Cardiac fibroblast (primary cell): ENCODE data around the gene SLC7A5.
"Not testable (repeated sequence)": the region's sequence is repeated elsewhere in the genome, so short reads cannot be mapped to it uniquely, and the experiment has no call there.

ENCODE experiments used
- DNase-seq, 2 donors: peaks; one replicate each; pipeline versions ENCODE4 v3.0.0 to v3.0.0-alpha.2; 2010; ENCODE audit warnings: low read depth in 2 of 2
- H3K4me3 ChIP-seq, 2 donors: replicated peaks in 1 of 2; 1 replicate in 1 of 2; 2 replicates in 1 of 2; pipeline ENCODE4 v1.5.1; 2011; ENCODE audit warnings: low read depth in 2 of 2, low read length in 2 of 2, mild to moderate bottlenecking in 2 of 2, moderate library complexity in 1 of 2
- TF ChIP-seq, protein P1 (sequence below): IDR thresholded peaks from one replicate; pipeline ENCODE4 v1.5.1; 2011; ENCODE audit warnings: low read depth, mild to moderate bottlenecking, low read length, inconsistent platforms

The SLC7A5 gene

DNA sequence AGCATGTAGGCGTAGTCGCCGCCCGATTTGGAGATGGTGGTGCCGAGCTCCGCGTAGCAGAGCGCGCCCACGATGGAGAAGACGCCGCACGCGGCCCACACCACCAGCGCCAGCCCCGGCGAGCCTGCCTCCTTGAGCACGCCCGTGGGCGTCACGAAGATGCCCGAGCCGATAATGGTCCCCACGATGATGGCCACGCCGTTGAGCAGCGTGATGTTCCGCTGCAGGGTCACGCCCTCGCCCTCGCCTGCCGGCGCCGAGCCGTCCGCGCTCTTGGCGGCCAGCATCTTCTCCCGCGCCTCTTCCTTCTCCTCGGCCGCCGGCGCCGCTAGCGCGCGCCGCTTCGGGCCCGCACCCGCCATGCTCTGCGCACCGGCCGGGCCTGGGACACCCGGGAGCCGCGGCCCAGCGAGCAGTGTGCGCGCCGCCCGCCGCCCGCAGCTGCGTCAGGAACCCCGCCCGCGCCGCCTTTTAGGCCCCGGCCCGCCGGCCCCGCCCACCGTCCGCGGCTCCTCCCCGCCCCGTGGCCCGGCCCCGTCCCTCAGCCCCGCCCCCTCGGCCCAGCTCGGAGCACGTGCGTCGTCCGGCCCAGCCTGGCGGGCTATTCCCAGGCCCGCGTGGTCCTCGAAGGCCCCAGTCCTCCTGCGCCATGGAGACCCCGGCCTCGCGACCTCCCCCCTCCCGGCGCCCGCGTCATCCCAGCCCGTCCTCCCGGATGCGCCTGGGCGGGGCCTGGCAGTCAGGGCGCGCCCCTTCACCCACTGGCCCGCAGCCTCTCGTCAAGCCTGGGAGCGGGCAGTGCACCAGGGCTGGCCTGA lies at the start of gene SLC7A5:
SLC7A5 (minus strand) TSS at position 447 of the 818 bp plus-strand sequence; CDS start at position 362, 85 bp downstream.
- peak within 1 kb of the TSS; percentile 58 to 67 for H3K4me3 ChIP-seq
- DNase-seq: peak; percentile 78 to 82

DNA sequence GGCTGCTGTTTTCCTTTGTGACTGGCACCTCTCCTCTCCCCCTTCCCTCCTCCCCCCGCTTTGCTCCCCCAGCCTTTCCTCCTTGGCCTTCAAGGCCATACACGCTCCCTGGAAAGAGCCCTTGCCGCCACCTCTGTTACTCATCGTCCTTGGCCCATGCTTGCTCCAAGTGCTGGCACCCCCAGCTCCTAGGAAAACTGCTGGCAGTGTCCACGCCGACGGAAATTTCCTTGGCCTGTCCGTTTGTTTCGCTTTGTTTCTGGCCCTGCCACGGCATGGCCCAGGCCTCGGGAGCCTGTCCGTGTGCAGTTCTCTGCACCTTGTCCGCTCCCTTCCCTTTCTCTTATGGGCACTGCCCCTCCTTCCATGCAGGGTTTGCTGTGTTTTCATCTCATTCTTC lies 49.0 kb upstream of the SLC7A5 start:
- no peak overlapping the region for H3K4me3 ChIP-seq
- TF ChIP-seq, protein P1, sequence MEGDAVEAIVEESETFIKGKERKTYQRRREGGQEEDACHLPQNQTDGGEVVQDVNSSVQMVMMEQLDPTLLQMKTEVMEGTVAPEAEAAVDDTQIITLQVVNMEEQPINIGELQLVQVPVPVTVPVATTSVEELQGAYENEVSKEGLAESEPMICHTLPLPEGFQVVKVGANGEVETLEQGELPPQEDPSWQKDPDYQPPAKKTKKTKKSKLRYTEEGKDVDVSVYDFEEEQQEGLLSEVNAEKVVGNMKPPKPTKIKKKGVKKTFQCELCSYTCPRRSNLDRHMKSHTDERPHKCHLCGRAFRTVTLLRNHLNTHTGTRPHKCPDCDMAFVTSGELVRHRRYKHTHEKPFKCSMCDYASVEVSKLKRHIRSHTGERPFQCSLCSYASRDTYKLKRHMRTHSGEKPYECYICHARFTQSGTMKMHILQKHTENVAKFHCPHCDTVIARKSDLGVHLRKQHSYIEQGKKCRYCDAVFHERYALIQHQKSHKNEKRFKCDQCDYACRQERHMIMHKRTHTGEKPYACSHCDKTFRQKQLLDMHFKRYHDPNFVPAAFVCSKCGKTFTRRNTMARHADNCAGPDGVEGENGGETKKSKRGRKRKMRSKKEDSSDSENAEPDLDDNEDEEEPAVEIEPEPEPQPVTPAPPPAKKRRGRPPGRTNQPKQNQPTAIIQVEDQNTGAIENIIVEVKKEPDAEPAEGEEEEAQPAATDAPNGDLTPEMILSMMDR: no peak
- DNase-seq: peak in 1 of 2 donors; percentile 8

DNA sequence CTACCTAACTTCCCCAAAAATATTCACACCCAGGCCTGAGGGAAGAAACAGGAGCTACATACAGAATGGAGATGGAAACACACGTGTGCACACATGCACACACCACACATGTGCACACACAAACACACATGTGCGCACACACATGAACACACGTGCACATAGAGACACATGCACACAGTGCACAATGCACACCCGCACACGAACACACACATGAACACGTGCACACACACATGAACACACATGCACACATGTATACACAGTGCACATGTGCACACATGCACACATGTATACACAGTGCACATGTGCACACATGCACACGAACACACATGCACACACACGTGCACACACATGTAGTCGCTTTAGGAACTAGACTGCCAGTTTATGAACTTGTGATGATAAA lies 48.2 kb upstream of the SLC7A5 start:
- H3K4me3 ChIP-seq: no peak overlapping the region
- TF ChIP-seq, protein P1: no peak
- no peak for DNase-seq

DNA sequence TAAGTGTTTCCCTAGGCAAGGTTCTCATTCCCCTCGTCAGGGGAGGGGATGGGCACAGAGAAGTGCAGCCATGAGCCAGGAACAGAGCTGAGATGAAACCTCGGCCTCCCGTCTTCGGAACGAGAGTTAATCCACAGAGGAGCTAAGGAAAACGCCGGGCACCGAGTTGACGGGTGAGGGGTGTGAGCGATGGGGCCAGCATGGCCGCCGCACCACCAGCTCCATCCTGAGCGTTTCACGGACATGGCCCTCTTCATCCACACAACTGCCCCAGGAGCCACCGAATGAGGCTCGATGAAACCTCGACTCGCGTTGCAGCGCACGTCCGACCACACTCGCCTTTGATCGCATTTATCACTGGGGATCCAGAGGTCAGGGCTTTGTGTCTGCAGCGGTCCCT lies 45.5 kb upstream of the SLC7A5 start:
- TF ChIP-seq, protein P1: no peak
- H3K4me3 ChIP-seq: no peak overlapping the region
- no peak for DNase-seq

DNA sequence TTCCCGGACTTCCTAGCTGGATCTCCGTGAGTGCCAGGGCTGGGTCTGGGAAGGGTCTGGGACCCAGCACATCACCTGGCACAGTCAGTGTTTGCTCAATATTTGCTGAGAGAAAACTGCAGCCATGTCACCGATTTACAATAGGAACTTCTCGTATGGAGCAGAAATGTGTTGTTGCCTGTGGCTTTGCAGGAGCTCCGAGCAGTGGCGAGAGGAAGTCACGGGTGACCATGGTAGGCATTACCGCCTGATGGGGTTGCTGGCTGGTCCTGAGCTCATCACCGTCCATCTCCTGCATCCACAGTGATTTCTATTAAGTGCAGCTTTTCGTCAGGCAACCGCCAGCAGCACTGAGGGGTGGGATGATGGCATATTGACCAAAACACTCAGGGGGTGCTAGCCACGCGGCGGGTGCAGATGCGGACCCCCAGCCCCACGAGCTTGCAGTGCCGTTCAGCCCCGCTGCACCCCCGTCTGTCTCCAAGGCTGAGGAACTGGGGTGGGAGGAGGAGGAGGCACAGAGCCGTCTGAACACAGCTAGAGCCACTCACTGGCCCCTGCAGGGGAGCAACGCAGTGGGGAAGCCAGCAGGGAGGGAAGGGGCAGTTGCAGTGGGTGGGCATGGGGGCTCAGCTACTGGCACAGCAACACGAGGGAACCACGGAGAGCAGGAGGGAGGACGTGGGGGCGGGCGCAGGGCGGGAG lies 44.9 kb upstream of the SLC7A5 start:
- not testable (repeated sequence) for DNase-seq, H3K4me3 ChIP-seq

DNA sequence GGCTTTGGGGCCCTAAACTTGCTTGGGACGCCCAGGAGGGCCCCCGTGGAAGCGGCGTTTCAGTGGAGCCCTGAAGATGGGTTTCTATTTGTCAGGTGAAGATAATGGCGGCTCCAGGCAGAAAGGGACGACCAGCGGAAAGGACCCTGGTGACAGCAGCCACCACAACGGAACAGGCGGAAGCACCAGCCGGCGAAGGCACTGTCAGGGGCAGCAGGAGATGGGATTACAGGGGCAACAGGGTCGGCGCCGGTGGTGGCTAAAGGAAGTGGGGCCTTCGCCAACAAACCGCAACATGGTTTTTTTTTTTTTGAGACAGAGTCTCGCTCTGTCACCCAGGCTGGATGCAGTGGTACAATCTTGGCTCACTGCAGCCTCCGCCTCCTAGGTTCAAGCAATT lies 43.4 kb upstream of the SLC7A5 start:
- H3K4me3 ChIP-seq, DNase-seq: not testable (repeated sequence)

DNA sequence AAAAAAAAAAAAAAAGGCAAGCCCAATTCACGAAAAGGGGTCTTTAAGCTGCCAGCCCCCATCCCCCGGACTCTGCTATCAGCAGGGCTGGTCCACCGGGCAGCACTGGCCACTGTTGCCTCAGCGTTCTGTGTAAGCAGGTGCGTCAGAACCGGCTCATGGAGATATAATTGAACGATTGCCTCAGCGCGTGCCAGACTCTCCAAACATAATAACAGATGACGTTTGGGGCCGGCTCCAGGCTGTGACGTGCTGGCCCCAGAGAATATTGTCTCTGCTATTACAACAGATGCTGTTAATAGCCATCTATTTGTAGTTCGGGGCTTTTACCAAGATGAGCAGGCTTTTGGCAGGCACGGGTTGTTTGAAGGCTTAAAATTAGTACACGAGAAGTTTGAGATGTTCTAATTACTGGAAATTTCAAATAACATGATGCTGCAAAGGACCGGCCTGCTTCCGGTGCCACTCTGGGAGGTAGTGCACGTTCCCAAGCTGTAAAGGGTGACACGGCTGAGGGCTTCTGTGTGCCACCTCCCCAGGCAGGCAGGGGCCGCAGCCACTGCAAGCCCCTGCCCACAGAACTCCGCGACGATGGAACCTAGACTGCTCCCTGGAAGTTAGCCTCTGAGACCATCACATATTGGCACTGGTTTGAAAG lies 41.9 kb upstream of the SLC7A5 start:
- DNase-seq: peak; percentile 73 to 93
- H3K4me3 ChIP-seq: not testable (repeated sequence)

DNA sequence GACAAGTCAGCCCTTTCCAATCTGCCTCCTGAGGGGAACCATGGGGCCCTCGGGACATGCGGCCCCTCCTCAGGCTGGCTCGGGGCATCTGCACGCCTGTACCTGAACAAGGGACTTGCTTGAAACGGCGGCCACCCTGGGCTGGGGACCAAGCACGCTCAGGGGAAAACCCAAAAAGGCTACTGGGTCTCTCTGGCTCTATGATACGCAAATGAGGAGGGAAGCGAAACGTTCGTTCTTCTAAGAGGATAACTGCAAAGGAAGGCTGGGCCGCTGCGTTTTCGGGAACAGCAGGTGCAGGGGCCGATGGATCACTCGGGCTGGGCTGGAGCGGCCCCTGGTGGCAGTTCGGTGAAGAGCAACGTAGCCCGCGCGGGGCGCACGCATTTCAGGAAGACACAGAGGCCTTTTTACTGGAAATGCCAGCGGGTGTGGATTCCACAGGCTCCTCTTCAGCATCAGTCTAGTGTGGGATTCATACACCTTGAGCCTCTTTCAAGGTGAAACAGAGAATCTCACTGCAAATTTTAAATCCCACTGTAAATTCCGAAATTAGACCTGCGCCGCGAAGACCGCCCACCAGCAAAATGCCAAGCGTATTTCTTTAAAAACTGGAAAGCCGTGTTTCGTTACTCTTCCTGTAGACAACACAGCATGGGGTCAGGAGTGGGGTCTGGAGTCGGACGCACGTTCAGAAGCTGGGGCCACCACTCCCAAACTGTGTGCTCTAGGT lies 40.1 kb upstream of the SLC7A5 start:
- TF ChIP-seq, protein P1: peak; percentile 88
- H3K4me3 ChIP-seq: not testable (repeated sequence)
- peak; percentile 65 to 74 for DNase-seq

DNA sequence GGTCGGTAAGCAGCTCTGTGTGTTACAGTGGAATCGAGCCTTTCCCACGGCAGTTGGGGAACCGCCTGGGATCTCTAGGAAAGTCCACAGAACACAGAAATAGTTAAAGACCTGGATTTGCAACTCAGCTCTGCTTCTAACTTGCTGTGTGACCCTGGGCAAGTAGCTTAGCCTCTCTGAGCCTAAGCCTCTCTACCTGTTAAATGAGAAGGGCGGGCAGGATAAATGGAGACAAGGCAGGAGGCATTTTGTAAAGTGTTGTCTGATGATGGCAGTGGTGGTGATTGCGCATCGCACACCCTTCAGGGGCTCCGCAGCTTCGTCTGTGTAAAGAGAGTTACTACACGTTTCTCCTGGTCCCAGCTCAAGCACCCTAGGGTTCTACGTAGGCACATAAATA lies 38.8 kb upstream of the SLC7A5 start:
- not testable (repeated sequence) for DNase-seq, H3K4me3 ChIP-seq

DNA sequence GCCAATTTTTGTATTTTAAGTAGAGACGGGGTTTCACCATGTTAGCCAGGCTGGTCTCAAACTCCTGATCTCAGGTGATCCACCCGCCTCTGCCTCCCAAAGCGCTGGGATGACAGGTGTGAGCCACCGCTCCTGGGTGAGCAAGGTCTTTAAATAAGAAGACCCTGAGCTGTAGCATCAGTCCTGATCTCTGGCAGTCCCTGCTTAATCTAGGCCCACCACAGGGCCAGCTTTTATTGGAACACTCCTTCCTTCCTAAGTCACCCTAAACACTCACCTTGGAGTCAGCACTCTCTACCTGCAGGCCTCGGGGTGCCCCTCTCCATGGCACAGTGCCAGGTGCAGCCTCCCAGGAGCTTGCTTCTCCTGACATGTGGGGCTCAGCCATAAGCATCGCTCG lies 36.2 kb upstream of the SLC7A5 start:
- not testable (repeated sequence) for H3K4me3 ChIP-seq, DNase-seq

DNA sequence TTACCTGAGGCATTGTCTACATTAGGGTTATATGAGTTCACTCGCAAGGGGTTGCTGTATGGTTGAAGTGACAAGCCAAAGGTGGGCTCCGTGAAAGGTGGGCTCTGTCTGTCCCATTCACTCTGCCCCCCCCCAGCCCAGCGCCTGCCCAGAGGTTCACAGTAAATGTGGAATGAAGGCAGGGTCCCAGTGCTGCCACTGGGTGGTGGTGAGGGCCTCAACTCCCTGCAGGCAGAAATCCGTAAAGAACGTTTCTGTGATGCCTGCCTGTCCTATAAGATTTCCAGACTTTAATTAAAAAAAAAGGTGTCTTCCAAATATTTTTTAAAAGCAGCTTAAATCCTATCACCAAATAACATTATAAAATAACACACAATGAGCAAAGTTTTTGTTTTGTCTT lies 35.7 kb upstream of the SLC7A5 start:
- not testable (repeated sequence) for DNase-seq, H3K4me3 ChIP-seq

DNA sequence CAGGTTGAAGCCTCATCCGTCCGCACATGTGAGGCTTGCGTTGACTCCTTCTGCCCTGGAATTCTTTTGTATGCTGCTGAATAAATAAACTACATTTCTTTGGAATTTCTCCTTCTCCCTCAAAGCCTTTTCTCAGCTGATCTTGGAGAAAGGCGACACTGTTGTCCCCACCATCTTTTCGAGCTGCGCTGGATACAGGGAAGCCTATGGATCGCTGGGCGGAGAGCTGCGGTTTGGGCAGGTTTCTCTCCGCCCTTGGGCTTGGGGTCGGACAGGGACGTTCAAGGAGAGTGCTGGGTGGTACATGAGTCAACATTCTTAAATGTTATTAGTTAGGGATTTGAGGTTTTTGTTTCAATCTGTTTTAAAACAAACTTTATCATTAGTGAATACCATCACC lies 31.2 kb upstream of the SLC7A5 start:
- not testable (repeated sequence) for DNase-seq, H3K4me3 ChIP-seq
